SHP77 (cell line): ENCODE measurements around the gene TEC.

Experiments used
- DNase-seq, 2 experiments: peaks; one replicate each; lab custom pipeline; 2025; lab: John Stamatoyannopoulos, UW

Gene TEC

DNA sequence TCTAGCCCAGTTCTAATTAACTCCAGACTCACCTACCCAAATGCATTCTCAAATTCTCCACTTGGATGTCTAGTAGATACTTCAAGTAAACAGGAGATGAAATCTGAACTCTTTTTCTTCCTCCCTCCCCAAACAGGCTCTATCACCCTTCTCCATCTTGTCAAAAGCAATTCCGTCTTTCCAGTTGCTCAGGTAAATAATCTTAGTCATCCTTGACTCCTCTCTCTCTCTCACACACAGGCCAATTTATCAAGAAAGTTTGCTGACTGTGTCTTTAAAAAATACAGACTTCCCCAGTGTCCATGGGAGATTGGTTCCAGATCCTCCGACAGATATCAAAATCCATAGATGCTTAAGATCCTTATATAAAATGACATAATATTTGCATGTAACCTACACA is 148.5 kb downstream of the TEC start:
- no peak for DNase-seq

DNA sequence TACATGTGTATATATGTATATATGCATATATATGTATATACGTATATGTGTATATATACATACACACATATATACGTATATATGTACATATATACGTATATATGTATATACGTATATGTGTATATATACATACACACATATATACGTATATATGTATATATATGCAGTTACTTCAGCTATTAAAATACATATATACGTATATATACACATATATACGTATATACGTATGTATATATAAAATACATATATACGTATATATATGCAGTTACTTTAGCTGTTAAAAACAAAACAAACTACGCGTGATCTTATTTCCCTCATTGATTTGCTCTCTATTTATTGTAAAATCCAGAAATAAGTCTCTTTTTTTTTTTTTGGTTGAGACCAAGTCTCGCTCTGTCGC is 149.5 kb downstream of the TEC start:
- no peak for DNase-seq

- no peak for DNase-seq
These were observed 150.0 kb downstream of the TEC start for GRCh38 chr4:48119646-48120045.

DNA sequence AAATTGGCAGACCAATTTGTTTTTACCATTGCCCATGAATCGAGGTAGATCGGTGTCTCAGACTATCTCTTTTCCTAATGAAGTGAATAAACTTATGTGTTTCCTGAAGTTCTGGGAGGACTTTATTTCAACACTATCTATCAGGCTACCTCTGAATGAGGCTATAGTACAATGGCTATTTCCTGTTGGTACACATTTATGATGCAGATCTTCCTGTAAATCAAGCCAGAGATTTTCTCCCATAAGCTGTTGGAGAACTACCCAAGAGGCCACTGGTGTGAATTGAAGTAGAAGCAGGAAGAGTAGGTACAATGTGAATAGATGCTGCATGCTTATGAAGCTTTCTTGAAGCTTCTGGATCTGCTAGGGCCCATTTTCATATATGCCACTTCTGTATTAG is 151.6 kb downstream of the TEC start:
- no peak for DNase-seq

- DNase-seq: no peak
These were observed 153.1 kb downstream of the TEC start for GRCh38 chr4:48116582-48116981.

- no peak for DNase-seq
These were observed 155.2 kb downstream of the TEC start for GRCh38 chr4:48114412-48114811.

GRCh38 chr4:48112017-48112667 is 157.5 kb downstream of the TEC start:
- no peak for DNase-seq

DNA sequence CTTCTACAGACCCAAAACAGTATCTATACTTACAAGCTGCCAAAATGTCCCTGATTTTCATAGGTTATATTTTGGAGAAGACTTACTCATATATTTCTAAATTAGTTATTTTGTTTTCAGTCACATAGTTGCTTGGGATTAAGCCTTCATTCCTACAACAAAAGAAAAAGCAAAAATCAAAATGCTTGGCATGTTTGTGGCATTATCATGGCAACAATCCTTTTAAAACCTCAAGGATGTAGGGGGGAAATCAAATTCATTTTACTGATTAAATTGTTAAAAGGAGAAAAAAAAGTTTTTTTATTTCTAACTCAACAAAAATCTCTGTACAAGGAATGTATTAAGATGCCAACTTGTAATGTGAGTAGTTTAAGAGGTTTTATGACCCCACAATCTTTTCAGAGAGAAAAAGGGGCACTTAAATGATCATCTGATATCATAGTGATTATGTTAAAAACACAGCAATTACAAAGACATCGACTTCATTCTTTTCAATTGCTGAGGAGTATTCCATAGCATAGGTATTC is 159.1 kb downstream of the TEC start:
- DNase-seq: no peak

GRCh38 chr4:48109413-48110263 is 160.0 kb downstream of the TEC start:
- peak; percentile 16 to 32 for DNase-seq

DNA sequence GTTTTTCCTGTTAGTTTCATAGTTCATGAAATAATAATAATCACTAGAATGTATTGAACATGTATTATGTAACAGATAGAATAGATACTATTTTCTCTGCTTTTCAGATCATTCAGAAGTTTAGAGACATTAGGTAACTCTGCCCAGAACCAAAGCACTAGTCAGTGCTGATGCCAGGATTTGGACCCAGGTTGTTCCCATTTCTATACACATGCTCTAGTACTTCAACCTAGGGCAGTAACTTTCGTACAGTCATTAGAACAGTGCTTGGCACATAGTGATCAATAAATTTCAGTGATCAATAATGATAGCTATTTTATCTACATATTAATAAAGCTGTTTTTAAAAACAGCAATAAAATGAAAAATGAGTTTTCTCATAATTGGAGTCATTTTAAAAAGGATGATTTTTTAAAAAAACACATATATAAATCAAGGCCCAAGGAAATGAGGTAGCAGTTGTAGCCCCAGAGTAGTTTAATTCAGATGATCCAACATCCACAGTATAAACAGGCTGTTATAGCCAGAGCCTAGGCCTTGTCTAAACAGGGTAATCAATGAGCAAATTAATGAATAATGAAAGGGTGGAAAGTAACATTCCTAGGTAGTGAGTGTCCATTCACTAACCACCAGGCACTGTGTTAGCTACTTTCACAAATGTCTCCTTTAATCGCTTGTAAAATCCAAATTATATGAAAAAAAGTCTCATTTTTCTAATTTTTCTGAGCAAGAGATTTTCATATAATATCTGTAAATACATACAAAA is 161.1 kb downstream of the TEC start:
- DNase-seq: no peak

DNA sequence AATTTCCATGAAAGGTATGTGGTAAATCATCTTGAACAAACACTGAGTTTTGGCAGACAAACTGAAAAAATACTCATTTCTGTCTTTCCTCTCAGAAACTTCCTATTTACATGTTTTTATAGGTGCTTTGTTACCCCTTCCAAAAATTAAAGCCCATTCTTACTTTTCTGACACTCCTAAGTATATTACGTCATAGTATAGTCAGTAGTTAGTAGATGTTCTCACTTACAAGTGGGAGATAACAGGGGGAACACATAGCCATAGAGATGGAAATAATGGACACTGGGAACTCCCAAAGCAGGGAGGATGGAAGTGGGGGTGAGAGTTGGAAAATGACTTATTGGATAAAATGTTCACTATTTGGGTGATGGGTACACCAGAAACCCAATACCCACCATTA is 164.4 kb downstream of the TEC start:
- DNase-seq: no peak

- no peak for DNase-seq
These were observed 166.0 kb downstream of the TEC start for GRCh38 chr4:48103483-48104139.

DNA sequence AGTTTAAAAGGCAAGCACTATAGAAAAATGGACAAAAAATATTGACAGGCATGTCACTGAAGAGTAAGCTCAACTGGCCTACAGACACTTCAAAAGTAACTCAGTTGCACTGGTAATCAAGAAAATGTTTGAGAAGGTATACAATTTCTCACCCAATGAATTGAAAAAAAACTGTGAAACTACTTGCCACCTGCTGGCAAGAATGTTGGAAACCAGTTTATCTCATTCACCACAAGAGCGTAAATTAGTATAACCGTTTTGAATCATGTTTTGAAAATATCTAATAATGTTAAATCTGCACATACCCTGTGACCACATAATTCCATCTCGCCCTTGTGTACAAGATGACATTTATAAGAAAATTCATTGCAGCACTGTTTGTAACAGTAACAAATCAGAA is 167.3 kb downstream of the TEC start:
- DNase-seq: no peak

DNA sequence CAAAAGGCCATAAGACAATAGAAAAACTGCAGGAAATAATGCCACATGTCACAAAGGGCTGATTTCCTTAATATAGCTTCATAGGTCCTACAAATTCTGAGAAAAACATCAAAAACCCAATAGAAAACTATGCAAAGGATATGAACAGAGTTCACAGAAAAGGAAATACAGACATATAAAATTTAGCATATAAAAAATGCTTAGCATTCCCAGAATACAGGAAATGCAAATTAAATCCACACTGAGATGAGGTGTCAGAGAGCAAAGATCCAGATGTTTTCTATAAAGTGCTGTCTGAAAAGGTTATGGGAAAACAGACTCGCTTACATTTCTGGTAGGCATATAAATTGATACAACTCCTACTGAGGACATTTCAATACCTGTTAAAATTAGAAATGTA is 169.4 kb downstream of the TEC start:
- no peak for DNase-seq

DNA sequence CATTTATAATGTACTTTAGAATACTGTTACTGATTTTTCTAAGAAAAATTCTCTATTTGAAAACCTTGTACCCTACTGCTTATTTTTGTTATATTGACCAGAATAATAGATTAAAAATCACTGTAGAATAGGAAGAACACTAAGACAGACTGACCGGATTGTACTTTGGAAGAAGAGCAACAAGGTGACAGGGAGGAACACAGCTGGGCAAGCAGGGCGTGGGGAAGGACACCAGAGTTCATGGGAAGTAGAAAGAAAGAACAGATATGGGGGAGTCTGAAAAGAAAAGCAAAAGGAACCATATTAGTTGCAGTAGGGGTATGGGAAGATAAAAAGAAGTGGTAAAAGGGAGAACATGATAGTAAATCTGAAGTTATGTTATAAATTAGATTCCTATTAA is 174.2 kb downstream of the TEC start:
- no peak for DNase-seq

GRCh38 chr4:48093991-48094416 is 175.6 kb downstream of the TEC start:
- DNase-seq: no peak

DNA sequence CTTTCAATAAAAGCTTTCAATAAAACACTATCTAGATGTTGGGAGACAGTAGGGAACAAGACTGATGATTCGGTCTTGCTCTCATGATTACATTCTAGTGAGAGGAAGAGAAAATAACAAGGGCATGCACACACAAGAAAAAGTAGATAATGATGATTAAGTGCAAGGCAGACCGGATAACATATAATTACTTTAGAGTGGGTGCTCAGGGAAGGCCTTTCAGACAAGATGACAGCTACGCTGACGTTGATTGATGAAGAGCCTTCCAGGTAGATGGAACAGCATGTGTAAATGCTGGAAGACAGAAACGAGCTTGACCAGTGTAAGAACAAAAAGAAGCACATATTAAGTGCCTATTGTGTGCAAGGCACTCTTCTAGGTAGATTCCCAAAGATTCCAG is 179.0 kb downstream of the TEC start:
- no peak for DNase-seq

DNA sequence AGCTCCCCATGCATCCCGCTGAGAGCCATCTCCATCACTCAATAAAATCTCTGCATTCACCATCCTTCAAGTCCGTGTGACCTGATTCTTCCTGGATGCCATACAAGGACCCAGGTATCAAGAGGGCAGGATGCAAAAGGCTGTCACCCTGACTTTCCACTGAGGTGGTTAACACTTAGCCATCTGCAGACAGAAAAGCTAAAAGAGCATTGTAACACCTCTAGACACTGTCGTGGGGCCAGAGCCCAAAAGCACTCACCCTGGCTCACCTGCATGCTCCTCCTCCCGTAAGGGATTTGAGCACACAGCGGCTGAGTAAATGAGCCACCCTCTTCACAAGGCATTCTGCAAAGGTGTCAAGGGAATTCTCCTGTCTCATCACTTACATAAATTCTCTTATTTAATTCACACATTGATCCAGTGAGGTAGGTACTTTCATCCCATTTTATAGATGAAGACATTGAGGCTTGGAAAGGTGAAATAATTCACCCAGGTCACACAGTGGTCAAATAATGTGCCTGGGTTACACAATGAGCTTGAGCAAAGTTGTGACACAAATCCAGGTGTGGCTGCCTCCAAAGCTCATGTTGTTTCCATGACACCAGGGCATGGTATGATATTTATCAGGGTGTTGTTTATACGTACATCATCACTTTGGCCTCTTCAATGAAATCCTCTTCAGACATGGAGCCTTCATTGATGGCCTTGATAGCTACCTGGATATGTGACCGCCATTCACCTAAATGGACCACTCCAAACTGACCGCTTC is 183.6 kb downstream of the TEC start:
- DNase-seq: no peak
